HepG2 (cell line): ENCODE results near the gene TAF6L. TPM values are rescaled to one million over a fixed set of nuclear protein-coding genes. Genes with fewer than 3 reads are reported as not detected.

Experiments
- GMEB2 ChIP-seq: IDR thresholded peaks from 2 replicates; pipeline ENCODE4 v1.6.1; 2016; ENCODE audit warnings: missing biosample characterization, missing genetic modification reagents, low read depth
- HOXA3 ChIP-seq: sonication (generic); formaldehyde crosslinking; IDR thresholded peaks from 2 replicates; pipeline ENCODE4 v1.5.0; 2020; ENCODE audit warnings: missing genetic modification reagents
- KDM6A ChIP-seq: IDR thresholded peaks from 2 replicates; pipeline ENCODE4 v1.6.1; 2016; ENCODE audit warnings: low read depth
- KLF16 ChIP-seq, 2 experiments: sonication (generic) in 1 of 2; formaldehyde crosslinking in 1 of 2; IDR thresholded peaks; 2 replicates each; pipeline versions ENCODE4 v1.6.1 to v1.8.0; 2016 to 2023; ENCODE audit warnings: missing genetic modification reagents in 2 of 2, missing compliant biosample characterization in 1 of 2
- KLF6 ChIP-seq: IDR thresholded peaks from 2 replicates; pipeline ENCODE4 v1.8.0; 2016; ENCODE audit warnings: missing biosample characterization, missing genetic modification reagents
- MTERF4 ChIP-seq: sonication (generic); formaldehyde crosslinking; IDR thresholded peaks from 2 replicates; pipeline ENCODE4 v1.8.0; 2023; ENCODE audit warnings: mild to moderate bottlenecking, missing genetic modification reagents
- NFAT5 ChIP-seq: sonication (generic); formaldehyde crosslinking; IDR thresholded peaks from 2 replicates; pipeline ENCODE4 v1.4.0; 2020; ENCODE audit warnings: missing genetic modification reagents
- NFIB ChIP-seq: sonication (generic); formaldehyde crosslinking; IDR thresholded peaks from 2 replicates; pipeline ENCODE4 v1.9.0; 2021; ENCODE audit warnings: missing genetic modification reagents, mild to moderate bottlenecking, borderline replicate concordance
- RNF2 ChIP-seq: fragments of 450-650 bp; conservative IDR thresholded peaks from 2 replicates; pipeline ENCODE4 v1.6.1; 2016; ENCODE audit warnings: low read depth
- SNAI1 ChIP-seq: sonication (generic); formaldehyde crosslinking; IDR thresholded peaks from 2 replicates; pipeline ENCODE4 v1.5.0; 2020; ENCODE audit warnings: mild to moderate bottlenecking, missing genetic modification reagents, borderline replicate concordance
- SUZ12 ChIP-seq: fragments of 150-350 bp; IDR thresholded peaks from 2 replicates; pipeline ENCODE4 v1.6.1; 2014; ENCODE audit warnings: low read depth, low read length
- ZBTB42 ChIP-seq: sonication (generic); formaldehyde crosslinking; IDR thresholded peaks from 2 replicates; pipeline ENCODE4 v1.5.0; 2020; ENCODE audit warnings: mild to moderate bottlenecking, missing genetic modification reagents
- ZFAT ChIP-seq: sonication (generic); formaldehyde crosslinking; conservative IDR thresholded peaks from 2 replicates; pipeline ENCODE4 v1.8.1; 2023; ENCODE audit warnings: missing genetic modification reagents, inconsistent platforms
- ZFP36L1 ChIP-seq: sonication (generic); formaldehyde crosslinking; IDR thresholded peaks from 2 replicates; pipeline ENCODE4 v1.8.0; 2022; ENCODE audit warnings: mild to moderate bottlenecking, missing genetic modification reagents, moderate library complexity
- ZNF232 ChIP-seq: sonication (generic); formaldehyde crosslinking; IDR thresholded peaks from 2 replicates; pipeline ENCODE4 v1.4.0; 2020; ENCODE audit warnings: missing genetic modification reagents, borderline replicate concordance
- ZNF256 ChIP-seq: sonication (generic); formaldehyde crosslinking; conservative IDR thresholded peaks from 2 replicates; pipeline ENCODE4 v1.4.0; 2020; ENCODE audit warnings: missing genetic modification reagents
- ZNF431 ChIP-seq: sonication (generic); formaldehyde crosslinking; IDR thresholded peaks from 2 replicates; pipeline ENCODE4 v1.9.0; 2022; ENCODE audit warnings: missing genetic modification reagents, low read depth, mild to moderate bottlenecking, borderline replicate concordance
- ZNF512 ChIP-seq: sonication (generic); formaldehyde crosslinking; IDR thresholded peaks from 2 replicates; pipeline ENCODE4 v1.4.0; 2020; ENCODE audit warnings: mild to moderate bottlenecking, missing genetic modification reagents
- ZNF530 ChIP-seq: sonication (generic); formaldehyde crosslinking; IDR thresholded peaks from 2 replicates; pipeline ENCODE4 v1.5.0; 2020; ENCODE audit warnings: low read depth, mild to moderate bottlenecking, missing genetic modification reagents
- ZNF564 ChIP-seq: sonication (generic); formaldehyde crosslinking; IDR thresholded peaks from 2 replicates; pipeline ENCODE4 v1.8.1; 2023; ENCODE audit warnings: mild to moderate bottlenecking, missing genetic modification reagents
- ZSCAN12 ChIP-seq: sonication (generic); formaldehyde crosslinking; IDR thresholded peaks from 2 replicates; pipeline ENCODE4 v1.9.0; 2021; ENCODE audit warnings: mild to moderate bottlenecking, missing genetic modification reagents
- polyA plus RNA-seq, 8 experiments: library from polyadenylated mRNA; depleted of rRNA in 3 of 8; stranded (reverse) in 7 of 8; unstranded in 1 of 8; fragments of >200 nt; fragmentation: Illumina TruSeq in 4 of 8; extraction: Trizol in 4 of 8; gene quantifications; 2 replicates each; pipeline versions ENCODE4 v1.2.1 to v1.2.3, GENCODE V29; 2011 to 2016; ENCODE audit warnings: low read depth in 4 of 8, missing spikeins in 1 of 8, mixed read lengths in 1 of 8; ENCODE audit not compliant: insufficient read depth in 1 of 8
- total RNA-seq, 5 experiments: library from RNA; depleted of rRNA; stranded (reverse); fragments of >200 nt; fragmentation: Illumina TruSeq; extraction: Trizol; gene quantifications; 2 replicates each; pipeline ENCODE4 v1.2.3, GENCODE V29; 2016; ENCODE audit warnings: low read depth in 1 of 5

TAF6L gene
- total and polyA plus RNA-seq, 2 of the 13 experiments (the other 11 are each of a cell fraction or from before 2014, with no cell fraction given) = 12.6 to 19.4 TPM

- TF ChIP-seq NFAT5 (no peak), ZFAT (CRISPR knock-in tag) (no peak), ZNF431 (no peak), RNF2 (no peak), ZSCAN12 (CRISPR knock-in tag) (no peak), NFIB (CRISPR knock-in tag) (no peak), ZNF232 (CRISPR knock-in tag) (no peak), GMEB2 (no peak), MTERF4 (no peak; the same call in 1 of the 2 replicates), ZNF530 (CRISPR knock-in tag) (no peak), SUZ12 (no peak), KDM6A (CRISPR knock-in tag) (no peak; the same call in 1 of the 2 replicates), KLF6 (CRISPR knock-in tag) (0 out of 2 replicates have a peak, but pooled peaks have one; percentile 41), ZNF564 (CRISPR knock-in tag) (no peak), ZFP36L1 (CRISPR knock-in tag) (no peak), SNAI1 (no peak), KLF16 (CRISPR knock-in tag; IDR thresholded peaks at IDR 0.05) (peak in 1 of 2 experiments; percentile 62; a peak in 2 of 4 replicates), ZNF256 (no peak), ZBTB42 (no peak), HOXA3 (CRISPR knock-in tag) (peak; percentile 50; the same call in 1 of the 2 replicates), ZNF512 (CRISPR knock-in tag) (no peak)
Observed at GRCh38 chr11:62831520-62832335, 60.5 kb downstream of the TAF6L start, which contains the start of gene STX5 (continued).
